ENCODE data around the gene TET3. TPM values are rescaled to one million over a fixed set of nuclear protein-coding genes. Genes with fewer than 3 reads are reported as not detected.

The TET3 gene
- total RNA-seq, 3 donors from 2014 or later = 16.6 to 28.7 (median 21.9) TPM

GRCh38 chr2:74004212-74005182, 19.8 kb downstream of the TET3 start:
- no peaks in the 10 kb centered on the region for H3K36me3 ChIP-seq (ENCODE audit: low read depth)
- DNase-seq = no peak
- H3K9me3 ChIP-seq = no peaks in the 10 kb centered on the region
- no peak overlapping the region for H3K4me3 ChIP-seq
- peaks cover 20% of the 10 kb centered on the region for H3K4me1 ChIP-seq (ENCODE audit: low read depth)
- intact Hi-C loops (cut with DNase I, micrococcal nuclease) = no loop called here
- ATAC-seq = no peak
- TF ChIP-seq, protein P1, sequence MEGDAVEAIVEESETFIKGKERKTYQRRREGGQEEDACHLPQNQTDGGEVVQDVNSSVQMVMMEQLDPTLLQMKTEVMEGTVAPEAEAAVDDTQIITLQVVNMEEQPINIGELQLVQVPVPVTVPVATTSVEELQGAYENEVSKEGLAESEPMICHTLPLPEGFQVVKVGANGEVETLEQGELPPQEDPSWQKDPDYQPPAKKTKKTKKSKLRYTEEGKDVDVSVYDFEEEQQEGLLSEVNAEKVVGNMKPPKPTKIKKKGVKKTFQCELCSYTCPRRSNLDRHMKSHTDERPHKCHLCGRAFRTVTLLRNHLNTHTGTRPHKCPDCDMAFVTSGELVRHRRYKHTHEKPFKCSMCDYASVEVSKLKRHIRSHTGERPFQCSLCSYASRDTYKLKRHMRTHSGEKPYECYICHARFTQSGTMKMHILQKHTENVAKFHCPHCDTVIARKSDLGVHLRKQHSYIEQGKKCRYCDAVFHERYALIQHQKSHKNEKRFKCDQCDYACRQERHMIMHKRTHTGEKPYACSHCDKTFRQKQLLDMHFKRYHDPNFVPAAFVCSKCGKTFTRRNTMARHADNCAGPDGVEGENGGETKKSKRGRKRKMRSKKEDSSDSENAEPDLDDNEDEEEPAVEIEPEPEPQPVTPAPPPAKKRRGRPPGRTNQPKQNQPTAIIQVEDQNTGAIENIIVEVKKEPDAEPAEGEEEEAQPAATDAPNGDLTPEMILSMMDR (IDR thresholded peaks at IDR 0.05) = no peak

- Histone ChIP-seq H3K9me3 (no peaks in the 10 kb centered on the region), H3K4me3 (no peak overlapping the region), H3K4me1 (ENCODE audit: low read depth) (peaks cover 19% of the 10 kb centered on the region), H3K36me3 (ENCODE audit: low read depth) (no peaks in the 10 kb centered on the region)
- intact Hi-C loops (cut with DNase I, micrococcal nuclease) = no loop called here
- DNase-seq (no peak), ATAC-seq (no peak)
- TF ChIP-seq, protein P1 (IDR thresholded peaks at IDR 0.05) = no peak
Measured at GRCh38 chr2:74005786-74006185, 21.1 kb downstream of the TET3 start.

DNA sequence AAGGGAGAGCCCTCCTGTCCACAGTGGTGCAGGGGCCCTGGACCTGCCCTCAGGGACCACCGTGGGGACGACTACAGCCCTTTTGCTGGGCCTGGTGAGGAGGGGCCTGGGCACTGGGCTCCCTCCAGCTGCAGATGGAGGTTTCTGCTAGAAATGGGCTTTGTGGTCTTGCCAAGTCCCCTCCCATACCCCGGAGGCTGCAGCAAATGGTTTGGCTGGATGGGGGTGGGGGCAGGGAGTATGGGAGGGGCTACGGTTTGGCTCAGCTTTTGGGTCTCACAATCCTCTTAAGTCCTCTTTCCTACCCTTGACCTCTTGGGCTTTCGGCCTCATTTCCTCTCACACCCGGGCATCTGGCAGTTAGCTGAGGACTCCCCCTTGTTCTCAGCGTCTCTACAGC, 21.7 kb downstream of the TET3 start:
- Histone ChIP-seq H3K4me3 (no peak overlapping the region), H3K36me3 (ENCODE audit: low read depth) (no peaks in the 10 kb centered on the region), H3K4me1 (ENCODE audit: low read depth) (peaks cover 19% of the 10 kb centered on the region), H3K9me3 (no peaks in the 10 kb centered on the region)
- intact Hi-C loops (cut with DNase I, micrococcal nuclease) = no loop called here
- ATAC-seq (no peak), DNase-seq (no peak)
- TF ChIP-seq, protein P1 (IDR thresholded peaks at IDR 0.05) = no peak

DNA sequence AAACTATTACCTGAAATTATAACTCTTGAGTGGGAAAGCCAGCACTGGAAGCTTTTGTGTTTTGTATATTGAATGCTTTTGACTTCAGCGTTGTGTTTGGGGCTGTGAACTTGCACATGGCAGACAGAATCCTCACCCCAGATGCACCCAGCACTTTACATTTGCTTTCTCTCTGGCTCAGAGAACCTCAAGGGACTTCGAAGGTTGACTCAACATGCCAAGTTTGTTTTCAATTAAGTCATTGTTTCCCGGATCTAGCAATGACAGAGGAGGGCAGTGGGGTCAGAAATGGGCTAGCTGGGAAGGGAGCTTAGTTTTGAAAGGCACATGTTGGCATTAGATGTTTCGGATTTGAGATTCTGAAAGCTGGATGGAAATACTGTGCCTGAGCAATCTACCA, 22.4 kb downstream of the TET3 start:
- TF ChIP-seq, protein P1 (IDR thresholded peaks at IDR 0.05) = no peak
- intact Hi-C loops (cut with DNase I, micrococcal nuclease) = no loop called here
- no peak overlapping the region for H3K4me3 ChIP-seq
- no peak for DNase-seq
- no peak for ATAC-seq
- H3K4me1 ChIP-seq (ENCODE audit: low read depth) = peaks cover 19% of the 10 kb centered on the region
- no peaks in the 10 kb centered on the region for H3K36me3 ChIP-seq (ENCODE audit: low read depth)
- H3K9me3 ChIP-seq = no peaks in the 10 kb centered on the region

- TF ChIP-seq, protein P1 (IDR thresholded peaks at IDR 0.05) = no peak
- intact Hi-C loops (cut with DNase I, micrococcal nuclease) = no loop called here
- ATAC-seq (no peak), DNase-seq (no peak)
- H3K4me3 ChIP-seq = no peak overlapping the region
- H3K36me3 ChIP-seq (ENCODE audit: low read depth) = no peaks in the 10 kb centered on the region
- peaks cover 18% of the 10 kb centered on the region for H3K4me1 ChIP-seq (ENCODE audit: low read depth)
- no peaks in the 10 kb centered on the region for H3K9me3 ChIP-seq
Measured at GRCh38 chr2:74007711-74008110, 23.0 kb downstream of the TET3 start.
